Mammary epithelial cell (primary cell): ENCODE data around the gene SEMA4A.

Source experiments
- EZH2 ChIP-seq: IDR thresholded peaks from 2 replicates; pipeline ENCODE4 v1.6.1; 2012; ENCODE audit warnings: low read length, inconsistent platforms, borderline replicate concordance
- TF ChIP-seq, protein P1 (sequence below), 2 donors: IDR thresholded peaks in 1 of 2; conservative IDR thresholded peaks in 1 of 2; 2 replicates each; pipeline ENCODE4 v1.5.1; 2011 to 2012; ENCODE audit warnings: inconsistent platforms in 2 of 2, low read length in 2 of 2, mild to moderate bottlenecking in 2 of 2, control low read depth in 1 of 2, low read depth in 1 of 2; ENCODE audit not compliant: insufficient read depth in 1 of 2; ENCODE audit errors: extremely low read depth in 1 of 2

DNA sequence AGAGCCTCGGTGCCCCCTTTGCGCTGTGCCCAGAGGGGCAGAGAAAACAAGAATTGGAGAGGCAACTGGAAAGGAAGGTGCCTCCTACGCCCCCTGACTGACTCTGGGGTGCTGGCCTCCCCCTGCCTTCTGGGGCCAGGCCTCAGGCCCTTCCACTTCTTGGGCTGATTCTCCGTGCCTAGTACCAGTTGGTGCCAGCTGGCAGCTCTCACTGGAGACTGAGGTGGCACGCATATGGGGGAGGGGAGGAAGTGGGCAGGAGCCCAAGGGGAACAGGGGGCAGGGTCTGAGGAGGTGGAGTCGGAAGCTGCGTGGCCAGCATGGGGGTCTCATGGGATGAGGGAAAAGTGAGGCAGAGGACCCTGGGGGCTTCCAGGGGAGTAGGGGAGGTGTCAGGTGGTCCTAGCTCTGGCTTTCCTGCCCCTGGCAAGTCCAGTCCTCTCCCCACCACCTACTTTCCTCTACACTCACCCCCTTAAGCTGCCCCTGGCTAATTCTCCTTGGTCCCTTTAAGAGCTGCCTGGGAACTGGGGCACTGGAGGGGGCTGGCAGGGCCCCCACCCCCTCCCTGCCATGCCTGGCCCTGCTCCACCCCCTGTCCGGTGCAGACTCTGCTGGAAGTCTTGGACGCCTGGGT is 6.5 kb upstream of the SEMA4A start:
- TF ChIP-seq, protein P1, sequence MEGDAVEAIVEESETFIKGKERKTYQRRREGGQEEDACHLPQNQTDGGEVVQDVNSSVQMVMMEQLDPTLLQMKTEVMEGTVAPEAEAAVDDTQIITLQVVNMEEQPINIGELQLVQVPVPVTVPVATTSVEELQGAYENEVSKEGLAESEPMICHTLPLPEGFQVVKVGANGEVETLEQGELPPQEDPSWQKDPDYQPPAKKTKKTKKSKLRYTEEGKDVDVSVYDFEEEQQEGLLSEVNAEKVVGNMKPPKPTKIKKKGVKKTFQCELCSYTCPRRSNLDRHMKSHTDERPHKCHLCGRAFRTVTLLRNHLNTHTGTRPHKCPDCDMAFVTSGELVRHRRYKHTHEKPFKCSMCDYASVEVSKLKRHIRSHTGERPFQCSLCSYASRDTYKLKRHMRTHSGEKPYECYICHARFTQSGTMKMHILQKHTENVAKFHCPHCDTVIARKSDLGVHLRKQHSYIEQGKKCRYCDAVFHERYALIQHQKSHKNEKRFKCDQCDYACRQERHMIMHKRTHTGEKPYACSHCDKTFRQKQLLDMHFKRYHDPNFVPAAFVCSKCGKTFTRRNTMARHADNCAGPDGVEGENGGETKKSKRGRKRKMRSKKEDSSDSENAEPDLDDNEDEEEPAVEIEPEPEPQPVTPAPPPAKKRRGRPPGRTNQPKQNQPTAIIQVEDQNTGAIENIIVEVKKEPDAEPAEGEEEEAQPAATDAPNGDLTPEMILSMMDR (conservative IDR thresholded peaks at IDR 0.05 in 1 of 2, IDR thresholded peaks at IDR 0.05 in 1 of 2; ENCODE audit: extremely low read depth in 1 of 2, insufficient read depth in 1 of 2, low read depth in 1 of 2, low read length in 2 of 2), result no peak
- TF ChIP-seq EZH2, result no peak
